T-helper 2 cell treated with Interferon-gamma antibody and Interleukin-4, amounts not matched to agents 5 μg/mL and 100 μg/mL, for 36 hours (primary cell): ENCODE results near the gene EIF2B2.

Source experiments
- DNase-seq: peaks from one replicate; pipeline ENCODE4 v3.0.0; 2021; ENCODE audit warnings: low spot score
- H3K27ac Mint-ChIP-seq: one replicate; pipeline ENCODE4 v1.8.0; 2021; ENCODE audit warnings: mild to moderate bottlenecking, mixed read lengths
- H3K27me3 Mint-ChIP-seq: one replicate; pipeline ENCODE4 v1.8.0; 2021; ENCODE audit warnings: low read depth, mixed read lengths
- H3K36me3 Mint-ChIP-seq: one replicate; pipeline ENCODE4 v1.8.0; 2021; ENCODE audit warnings: low read depth, mixed read lengths
- H3K4me1 Mint-ChIP-seq: one replicate; pipeline ENCODE4 v1.8.0; 2021; ENCODE audit warnings: low read depth, mixed read lengths
- H3K4me3 Mint-ChIP-seq: one replicate; pipeline ENCODE4 v1.8.0; 2022; ENCODE audit warnings: mild to moderate bottlenecking, moderate library complexity, mixed read lengths
- H3K9me3 Mint-ChIP-seq: one replicate; pipeline ENCODE4 v1.8.0; 2021; ENCODE audit warnings: mixed read lengths

Gene EIF2B2

DNA sequence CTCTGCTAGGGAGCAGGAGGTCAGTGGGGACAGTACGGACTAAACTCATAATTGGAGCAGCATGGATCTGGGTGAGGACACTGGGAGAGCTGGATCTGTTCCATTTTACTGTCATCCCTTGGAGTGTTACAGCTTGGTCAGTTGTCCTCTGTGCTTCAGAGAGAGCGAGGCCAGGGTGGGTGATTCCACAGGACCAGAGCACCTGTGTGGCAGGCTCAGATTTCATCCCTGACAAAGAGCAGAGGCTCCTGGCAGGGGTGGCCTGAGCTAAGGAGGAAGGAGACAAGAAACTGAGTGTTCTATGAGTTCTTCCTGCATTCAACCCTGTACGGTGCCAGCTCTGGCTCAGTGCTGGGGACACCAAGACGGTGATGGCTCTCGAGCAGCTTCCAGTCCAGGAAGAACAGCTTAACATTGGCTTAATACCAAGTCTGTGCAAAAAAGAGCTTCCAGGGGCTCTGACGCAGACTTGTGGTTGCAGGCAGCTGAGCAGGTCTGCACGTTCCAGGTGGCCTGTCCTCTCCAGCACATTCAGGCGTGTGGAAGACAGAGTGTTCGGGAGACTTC, 38.9 kb upstream of the EIF2B2 start:
- Mint-ChIP-seq H3K4me3 (no peak overlapping the region), H3K36me3 (no peaks in the 10 kb centered on the region), H3K27me3 (peaks cover 15% of the 10 kb centered on the region), H3K4me1 (no peaks in the 10 kb centered on the region), H3K27ac (no peak overlapping the region), H3K9me3 (no peaks in the 10 kb centered on the region)
- DNase-seq = no peak

DNA sequence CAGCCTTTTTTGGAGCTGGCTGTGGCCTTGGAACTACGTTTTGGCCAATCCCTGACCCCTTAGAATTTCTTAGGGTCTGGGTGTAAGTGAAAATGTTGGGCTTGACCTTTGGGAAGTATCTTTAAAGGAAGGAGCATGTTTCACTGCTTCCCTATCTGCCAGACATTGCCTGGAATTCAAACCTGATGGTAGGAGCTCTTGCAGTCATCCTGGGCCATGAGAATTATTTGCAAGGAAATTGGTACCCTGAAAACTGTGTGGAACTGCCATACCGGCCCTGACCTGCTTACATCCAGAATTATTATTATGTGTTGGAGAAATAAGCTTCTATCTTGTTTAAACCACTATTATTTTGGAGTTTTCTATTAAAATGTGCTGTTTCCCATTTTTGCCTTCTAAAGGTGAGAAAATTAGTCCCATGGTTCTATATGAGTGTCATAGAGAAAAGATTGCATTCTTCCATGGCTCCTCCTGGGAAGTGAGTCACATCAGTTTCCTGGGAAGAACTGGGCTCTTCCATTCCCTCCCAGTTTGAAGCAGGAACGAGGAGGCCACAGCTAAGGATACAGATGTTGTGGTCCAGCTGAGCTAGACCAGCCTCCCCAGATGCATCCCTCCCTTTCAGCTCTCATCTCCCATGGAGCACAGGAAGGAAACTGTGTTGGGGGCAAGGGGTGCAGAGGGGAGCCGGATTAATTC, 37.8 kb upstream of the EIF2B2 start:
- Mint-ChIP-seq H3K9me3 (no peaks in the 10 kb centered on the region), H3K36me3 (no peaks in the 10 kb centered on the region), H3K27ac (no peak overlapping the region), H3K4me3 (no peak overlapping the region), H3K27me3 (peaks cover 18% of the 10 kb centered on the region), H3K4me1 (no peaks in the 10 kb centered on the region)
- no peak for DNase-seq

- DNase-seq = no peak
- Mint-ChIP-seq H3K4me1 (no peaks in the 10 kb centered on the region), H3K27ac (no peak overlapping the region), H3K36me3 (no peaks in the 10 kb centered on the region), H3K4me3 (no peak overlapping the region), H3K9me3 (no peaks in the 10 kb centered on the region), H3K27me3 (peaks cover 18% of the 10 kb centered on the region)
Measured at GRCh38 chr14:74965486-74966153, 37.1 kb upstream of the EIF2B2 start.

DNA sequence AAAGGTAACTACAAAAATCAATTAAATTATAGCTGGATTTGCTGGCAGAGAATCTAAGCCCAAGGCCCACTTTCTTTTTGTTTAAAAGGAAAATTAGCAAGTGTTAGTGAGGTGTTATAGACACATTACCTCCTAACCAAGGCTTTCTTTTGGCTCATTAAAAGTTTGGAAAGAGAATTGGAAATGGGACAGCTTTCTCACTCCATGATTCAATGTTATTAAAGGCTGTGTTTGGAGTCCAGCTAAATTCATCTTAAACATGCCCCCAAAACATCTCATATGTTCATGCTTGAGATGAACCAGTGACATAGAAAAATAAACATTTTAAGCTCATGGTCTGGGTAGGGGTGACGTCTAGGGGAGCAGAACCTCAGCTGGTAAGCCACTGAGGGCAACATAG, 33.9 kb upstream of the EIF2B2 start:
- H3K4me3 Mint-ChIP-seq = no peak overlapping the region
- peaks cover 18% of the 10 kb centered on the region for H3K27me3 Mint-ChIP-seq
- H3K27ac Mint-ChIP-seq = no peak overlapping the region
- no peaks in the 10 kb centered on the region for H3K36me3 Mint-ChIP-seq
- no peaks in the 10 kb centered on the region for H3K9me3 Mint-ChIP-seq
- DNase-seq = no peak
- H3K4me1 Mint-ChIP-seq = peaks cover 3% of the 10 kb centered on the region

- peak; percentile 11 for DNase-seq
- Mint-ChIP-seq H3K27ac (no peak overlapping the region), H3K9me3 (no peaks in the 10 kb centered on the region), H3K36me3 (no peaks in the 10 kb centered on the region), H3K4me3 (no peak overlapping the region), H3K27me3 (peaks cover 4% of the 10 kb centered on the region), H3K4me1 (peaks cover 3% of the 10 kb centered on the region)
Measured at GRCh38 chr14:74973003-74973653, 29.6 kb upstream of the EIF2B2 start.

DNA sequence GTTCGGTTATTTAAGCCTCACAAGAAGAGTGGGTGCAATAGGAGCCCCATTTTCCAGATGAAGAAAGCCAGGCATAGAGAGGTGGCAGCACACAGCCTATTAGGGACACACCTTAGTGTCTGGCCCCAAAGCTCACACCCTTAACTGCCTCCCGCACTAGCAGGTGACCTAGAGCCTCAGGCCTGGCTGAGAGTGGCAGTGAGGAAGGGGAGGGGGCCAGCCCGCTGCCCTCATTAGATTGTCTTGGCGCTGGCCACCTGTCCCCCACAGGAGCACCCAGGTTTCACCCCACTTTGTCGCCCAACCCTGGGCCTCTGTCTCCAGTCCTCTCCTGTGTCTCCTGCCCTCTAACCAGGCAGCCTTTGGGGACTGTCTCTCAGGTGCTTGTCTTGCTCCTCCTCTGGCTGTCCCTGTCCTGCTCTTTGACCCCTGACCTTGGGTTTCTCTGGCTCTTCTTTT, 28.8 kb upstream of the EIF2B2 start:
- no peak for DNase-seq
- H3K9me3 Mint-ChIP-seq = no peaks in the 10 kb centered on the region
- no peak overlapping the region for H3K27ac Mint-ChIP-seq
- no peaks in the 10 kb centered on the region for H3K36me3 Mint-ChIP-seq
- peaks cover 3% of the 10 kb centered on the region for H3K4me1 Mint-ChIP-seq
- H3K4me3 Mint-ChIP-seq = no peak overlapping the region
- H3K27me3 Mint-ChIP-seq = peaks cover 2% of the 10 kb centered on the region

DNA sequence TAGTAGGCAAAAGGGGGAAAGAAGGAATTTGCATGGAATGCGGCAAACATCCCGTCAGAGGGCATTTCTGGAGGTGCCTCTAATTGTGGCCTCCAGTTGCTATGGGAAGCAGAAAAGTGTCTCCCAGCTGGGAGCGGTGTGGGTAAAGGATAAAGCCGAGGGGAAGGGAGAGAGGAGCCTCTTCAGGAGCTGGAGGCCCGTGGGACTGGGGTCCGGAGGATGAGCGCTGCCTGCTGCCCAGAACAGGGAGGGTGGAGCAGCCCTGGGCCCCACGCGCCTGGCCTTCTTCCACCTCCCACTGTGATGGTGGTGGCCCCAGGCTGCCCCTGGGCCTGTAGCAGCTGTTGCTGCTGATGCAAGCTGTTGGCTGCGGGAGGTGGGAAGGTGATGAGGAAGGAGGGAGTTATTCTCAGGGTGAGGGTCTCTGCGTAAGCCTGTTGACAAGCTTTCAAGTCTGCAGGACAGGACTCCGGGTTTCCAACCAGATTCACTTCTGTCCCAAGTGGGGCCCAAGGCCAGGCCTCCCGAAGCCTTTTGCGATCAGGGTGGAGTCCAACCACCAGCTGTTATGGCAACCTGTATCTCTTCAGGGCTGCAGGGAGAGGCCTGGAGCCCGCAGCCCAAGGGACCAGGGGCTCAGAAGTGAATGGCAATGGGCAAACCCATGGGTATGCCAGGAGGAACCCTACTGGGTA, 28.2 kb upstream of the EIF2B2 start:
- DNase-seq = no peak
- H3K27ac Mint-ChIP-seq = no peak overlapping the region

DNA sequence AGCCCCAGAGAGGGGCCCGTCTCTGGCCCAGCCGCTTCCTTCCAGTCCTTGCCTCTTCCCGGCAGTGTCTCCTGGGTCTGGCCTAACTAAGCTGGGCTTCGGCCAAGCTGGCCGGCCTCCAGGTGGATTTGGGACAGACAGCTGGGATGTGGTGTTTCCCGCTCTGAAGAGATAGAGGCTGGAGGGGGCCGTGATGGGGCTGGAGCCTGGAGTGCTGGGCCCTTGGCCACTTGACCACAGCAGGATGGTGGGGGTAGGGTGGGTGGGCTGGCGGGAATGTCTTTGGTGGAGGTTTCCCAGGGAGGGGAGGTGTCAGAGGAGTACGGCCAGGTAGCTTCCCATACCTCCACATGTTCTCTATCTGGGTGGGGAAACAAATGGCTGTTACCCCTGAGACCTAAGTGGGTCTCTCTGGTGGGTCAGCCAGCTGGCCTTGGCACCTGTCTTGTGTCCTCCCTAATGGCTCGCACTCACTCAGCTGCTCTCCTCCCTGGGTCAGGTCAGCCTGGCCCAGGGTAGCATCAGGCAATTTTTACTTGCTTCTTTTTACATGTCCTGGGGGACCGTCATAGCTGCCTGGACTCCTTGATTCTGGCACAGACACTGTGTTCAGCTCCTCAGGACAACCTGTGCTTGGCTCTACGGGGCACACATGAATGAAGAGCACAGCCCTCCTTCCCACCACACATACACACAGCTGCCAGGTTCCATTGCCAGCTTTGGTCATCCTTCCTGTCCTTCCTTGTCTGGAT, 27.5 kb upstream of the EIF2B2 start:
- H3K4me1 Mint-ChIP-seq = peaks cover 3% of the 10 kb centered on the region
- H3K36me3 Mint-ChIP-seq = no peaks in the 10 kb centered on the region
- no peaks in the 10 kb centered on the region for H3K9me3 Mint-ChIP-seq
- H3K4me3 Mint-ChIP-seq = no peak overlapping the region
- H3K27ac Mint-ChIP-seq = no peak overlapping the region
- no peaks in the 10 kb centered on the region for H3K27me3 Mint-ChIP-seq
- DNase-seq = no peak

More for the DNA sequence above, 28.2 kb upstream of the EIF2B2 start:
- Mint-ChIP-seq H3K27me3 (no peaks in the 10 kb centered on the region), H3K4me3 (no peak overlapping the region), H3K9me3 (no peaks in the 10 kb centered on the region), H3K36me3 (no peaks in the 10 kb centered on the region), H3K4me1 (peaks cover 3% of the 10 kb centered on the region)

GRCh38 chr14:74976264-74977113, 26.2 kb upstream of the EIF2B2 start:
- no peaks in the 10 kb centered on the region for H3K27me3 Mint-ChIP-seq
- peaks cover 3% of the 10 kb centered on the region for H3K4me1 Mint-ChIP-seq
- no peaks in the 10 kb centered on the region for H3K9me3 Mint-ChIP-seq
- no peak overlapping the region for H3K4me3 Mint-ChIP-seq
- no peak for DNase-seq
- no peaks in the 10 kb centered on the region for H3K36me3 Mint-ChIP-seq
- H3K27ac Mint-ChIP-seq = no peak overlapping the region

DNA sequence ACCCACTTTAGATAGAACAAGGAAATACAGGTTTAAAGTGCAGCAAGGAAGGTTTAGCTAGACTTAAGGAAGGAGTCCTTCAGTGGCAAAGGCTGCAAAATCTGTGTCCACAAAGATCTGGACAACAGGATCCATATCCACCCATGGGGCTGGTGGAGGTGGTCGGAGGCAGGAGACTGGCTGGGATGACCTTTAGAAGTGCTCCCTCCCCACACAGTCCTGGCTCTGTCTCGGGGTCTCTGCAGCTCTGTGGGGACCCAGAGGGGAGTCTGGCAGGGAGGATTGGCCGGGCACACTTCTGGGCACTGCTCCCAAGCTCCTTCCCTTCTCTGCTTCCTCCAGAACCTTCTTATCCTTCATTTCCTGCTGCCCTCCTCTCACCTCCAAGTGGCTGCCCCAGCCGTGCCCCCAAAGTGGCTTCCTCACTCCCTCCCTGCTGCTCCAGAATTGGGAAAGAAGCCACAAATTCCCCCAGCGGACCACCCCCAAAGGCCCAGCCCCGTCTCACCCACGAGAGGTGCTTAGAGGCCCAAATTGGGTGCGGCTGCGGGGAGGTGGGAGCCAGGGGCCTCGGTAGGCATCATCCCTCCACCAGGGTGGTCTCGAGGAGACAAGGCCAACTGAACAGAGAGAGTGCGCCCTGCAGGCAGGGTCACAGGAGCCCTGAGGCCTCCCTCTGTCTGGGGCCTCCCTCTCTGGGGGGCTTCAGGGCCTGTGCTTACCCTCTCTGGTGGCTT, 25.4 kb upstream of the EIF2B2 start:
- Mint-ChIP-seq H3K4me3 (no peak overlapping the region), H3K36me3 (no peaks in the 10 kb centered on the region), H3K27me3 (no peaks in the 10 kb centered on the region), H3K27ac (no peak overlapping the region), H3K9me3 (no peaks in the 10 kb centered on the region), H3K4me1 (peaks cover 3% of the 10 kb centered on the region)
- DNase-seq = no peak

DNA sequence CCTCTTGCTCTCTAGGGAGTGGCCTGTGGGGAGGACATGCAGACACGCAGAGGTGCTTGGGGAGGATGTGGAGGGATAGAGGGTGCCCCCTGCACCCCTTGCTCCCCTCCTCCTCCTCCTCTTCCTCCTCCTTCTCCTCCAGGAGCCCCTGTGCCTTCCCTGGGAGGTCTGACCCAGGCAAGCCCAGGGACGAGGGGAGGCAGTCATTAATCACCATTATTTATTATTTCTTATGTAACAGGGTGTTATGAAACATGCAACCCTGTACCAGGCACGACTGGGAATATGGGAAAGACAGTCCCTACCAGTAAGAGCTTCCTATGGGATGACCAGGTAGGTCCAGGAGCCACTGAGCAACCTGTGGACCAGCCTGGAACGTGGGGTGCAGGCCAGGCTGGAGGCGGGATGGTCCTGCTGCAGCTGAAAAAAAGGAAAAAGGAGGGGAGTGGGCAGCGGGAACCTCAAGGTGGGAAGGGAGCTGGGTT, 24.8 kb upstream of the EIF2B2 start:
- no peaks in the 10 kb centered on the region for H3K9me3 Mint-ChIP-seq
- H3K4me1 Mint-ChIP-seq = no peaks in the 10 kb centered on the region
- no peak overlapping the region for H3K27ac Mint-ChIP-seq
- H3K4me3 Mint-ChIP-seq = no peak overlapping the region
- no peaks in the 10 kb centered on the region for H3K36me3 Mint-ChIP-seq
- no peak for DNase-seq
- H3K27me3 Mint-ChIP-seq = no peaks in the 10 kb centered on the region

DNA sequence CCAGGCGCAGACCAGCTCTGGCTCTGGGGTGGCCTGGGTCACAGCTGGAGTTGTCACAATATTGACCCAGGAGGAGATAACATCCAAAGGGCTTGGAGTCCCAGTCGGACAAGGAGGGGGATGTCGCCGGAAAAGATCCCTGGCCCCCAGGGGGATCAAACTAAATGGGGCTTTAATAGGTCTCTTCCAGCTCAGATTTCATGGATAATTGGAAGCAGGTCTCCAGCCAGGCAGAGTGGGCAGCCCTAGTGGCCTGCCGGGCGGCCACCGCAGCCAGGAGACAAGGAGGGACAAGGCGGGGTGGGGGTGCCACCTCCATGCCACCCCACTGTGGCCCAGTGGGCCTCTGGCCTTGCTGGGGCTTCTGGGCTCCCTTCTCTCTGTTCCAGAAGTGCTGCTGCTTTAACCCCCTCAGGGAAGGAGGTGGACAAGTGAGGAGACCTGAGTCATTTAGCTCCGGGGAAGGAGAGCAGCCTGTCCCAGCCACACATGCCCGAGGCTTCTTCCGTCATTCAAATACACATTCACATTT, 24.2 kb upstream of the EIF2B2 start:
- DNase-seq = no peak
- H3K27ac Mint-ChIP-seq = no peak overlapping the region
- no peaks in the 10 kb centered on the region for H3K27me3 Mint-ChIP-seq
- H3K4me1 Mint-ChIP-seq = no peaks in the 10 kb centered on the region
- H3K4me3 Mint-ChIP-seq = no peak overlapping the region
- H3K9me3 Mint-ChIP-seq = no peaks in the 10 kb centered on the region
- no peaks in the 10 kb centered on the region for H3K36me3 Mint-ChIP-seq
